A673 (cell line): ENCODE data around the gene NRG3.

Source experiments
- CTCF ChIP-seq: fragments of 300-800, 200-600 bp; sonication (generic); conservative IDR thresholded peaks from 2 replicates; pipeline ENCODE4 v1.5.1; 2017; ENCODE audit warnings: low read depth, mild to moderate bottlenecking, antibody characterized with exemption, low read length, moderate library complexity, mixed read lengths
- EZH2 ChIP-seq: fragments of 200-600 bp; sonication (generic); IDR thresholded peaks from 2 replicates; pipeline ENCODE4 v1.6.1; 2017; ENCODE audit warnings: borderline replicate concordance, low read depth, mild to moderate bottlenecking, mixed read lengths, antibody characterized with exemption, low read length; ENCODE audit not compliant: poor library complexity, severe bottlenecking

GRCh38 chr10:82084496-82084895 is 209.5 kb downstream of the NRG3 start:
- TF ChIP-seq CTCF (no peak), EZH2 (no peak)
